HG03575 (cell line): ENCODE results near the gene METTL15.
"Not testable (repeated sequence)": the region's sequence is repeated elsewhere in the genome, so short reads cannot be mapped to it uniquely, and the experiment has no call there.

ENCODE experiments used
- ATAC-seq: cut with Tn5 transposase; IDR thresholded peaks from one replicate; pipeline ENCODE4 v1.9.1; 2021; ENCODE audit not compliant: unreplicated experiment, insufficient number of reproducible peaks, low FRiP score; ENCODE audit errors: extremely low read depth

The METTL15 gene

GRCh38 chr11:28153586-28153985 is 45.4 kb downstream of the METTL15 start:
- no peak for ATAC-seq

GRCh38 chr11:28168718-28169117 is 60.5 kb downstream of the METTL15 start:
- ATAC-seq, result no peak

- no peak for ATAC-seq
These were observed 61.6 kb downstream of the METTL15 start for GRCh38 chr11:28169816-28170215.

GRCh38 chr11:28170759-28171158 is 62.6 kb downstream of the METTL15 start:
- ATAC-seq, result no peak

- ATAC-seq, result no peak
These were observed 68.2 kb downstream of the METTL15 start for GRCh38 chr11:28176351-28176750.

GRCh38 chr11:28195449-28195848 is 87.3 kb downstream of the METTL15 start:
- no peak for ATAC-seq

GRCh38 chr11:28209906-28210305 is 101.7 kb downstream of the METTL15 start:
- ATAC-seq, result no peak

GRCh38 chr11:28222063-28222462 is 113.9 kb downstream of the METTL15 start:
- ATAC-seq, result not testable (repeated sequence)

- ATAC-seq, result peak; percentile 70
These were observed 115.4 kb downstream of the METTL15 start for GRCh38 chr11:28223577-28223976.

- ATAC-seq, result no peak
These were observed 115.8 kb downstream of the METTL15 start for GRCh38 chr11:28223994-28224393.

GRCh38 chr11:28227460-28227859 is 119.3 kb downstream of the METTL15 start:
- ATAC-seq, result no peak

GRCh38 chr11:28228196-28228895 is 120.2 kb downstream of the METTL15 start:
- ATAC-seq, result no peak

- ATAC-seq, result no peak
These were observed 123.3 kb downstream of the METTL15 start for GRCh38 chr11:28231475-28231874.

- ATAC-seq, result no peak
These were observed 124.5 kb downstream of the METTL15 start for GRCh38 chr11:28232649-28233048.

- ATAC-seq, result no peak
These were observed 133.6 kb downstream of the METTL15 start for GRCh38 chr11:28241760-28242159.

GRCh38 chr11:28242596-28242995 is 134.4 kb downstream of the METTL15 start:
- ATAC-seq, result no peak

- no peak for ATAC-seq
These were observed 134.9 kb downstream of the METTL15 start for GRCh38 chr11:28243061-28243460.

- no peak for ATAC-seq
These were observed 135.4 kb downstream of the METTL15 start for GRCh38 chr11:28243581-28243980.

GRCh38 chr11:28245131-28245530 is 136.9 kb downstream of the METTL15 start:
- ATAC-seq, result no peak

GRCh38 chr11:28250192-28250591 is 142.0 kb downstream of the METTL15 start:
- ATAC-seq, result no peak

GRCh38 chr11:28251257-28251656 is 143.1 kb downstream of the METTL15 start:
- ATAC-seq, result no peak
